Left ventricle myocardium superior (tissue), 1 donor: ENCODE measurements around the gene KCNQ1OT1. TPM values are rescaled to one million over a fixed set of nuclear protein-coding genes. Genes with fewer than 3 reads are reported as not detected.
A peak's percentile ranks its signal among the peaks of the same experiment; 100 is the strongest.

Experiments used
- ATAC-seq: fragments of 200-7000 bp; cut with Tn5 transposase; one replicate; pipeline ENCODE4 v1.9.1; 2020; ENCODE audit warnings: mild to moderate bottlenecking, moderate library complexity
- DNase-seq: peaks from one replicate; pipeline ENCODE4 v3.0.0-alpha.2; 2020
- intact Hi-C: fragments of 100-400 bp; cut with micrococcal nuclease; formaldehyde crosslinking; loops from one replicate; pipeline ENCODE4 v1.11.0; 2022
- total RNA-seq: library from RNA; stranded (reverse); fragmentation: NEBNext Ultra II Directional; extraction: Animal tissue kit (Norgen Biotek cat#: 25700); gene quantifications from one replicate; pipeline ENCODE4 v1.2.1, GENCODE V29; 2021
- donor health status: DM: no; HTN: yes; CAD: no; lungs with severe emphysema.

The KCNQ1OT1 gene
- total RNA-seq, 1 donor from 2014 or later, result 0.35 TPM

DNA sequence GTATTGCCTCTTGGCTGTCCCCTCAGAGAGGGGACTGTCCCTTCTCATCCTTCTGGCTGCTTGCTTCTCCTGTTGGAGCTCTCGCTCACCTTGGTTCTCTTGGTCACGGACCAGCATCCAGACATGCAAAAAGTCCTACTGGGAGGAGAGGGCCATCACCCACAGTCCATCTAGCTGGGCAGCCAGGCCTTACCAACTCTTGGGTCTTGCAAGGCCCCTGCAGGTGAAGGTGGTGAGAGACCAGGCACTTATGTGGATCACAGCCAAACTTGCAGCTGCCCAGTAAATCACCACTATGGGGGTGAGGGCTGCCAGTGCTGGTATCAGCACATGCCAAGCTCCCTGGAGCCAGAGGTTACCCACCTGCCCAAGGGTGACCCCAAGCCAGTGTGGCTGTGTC, 36.3 kb downstream of the KCNQ1OT1 start:
- intact Hi-C loops, result no loop called here
- ATAC-seq (no peak), DNase-seq (no peak)

DNA sequence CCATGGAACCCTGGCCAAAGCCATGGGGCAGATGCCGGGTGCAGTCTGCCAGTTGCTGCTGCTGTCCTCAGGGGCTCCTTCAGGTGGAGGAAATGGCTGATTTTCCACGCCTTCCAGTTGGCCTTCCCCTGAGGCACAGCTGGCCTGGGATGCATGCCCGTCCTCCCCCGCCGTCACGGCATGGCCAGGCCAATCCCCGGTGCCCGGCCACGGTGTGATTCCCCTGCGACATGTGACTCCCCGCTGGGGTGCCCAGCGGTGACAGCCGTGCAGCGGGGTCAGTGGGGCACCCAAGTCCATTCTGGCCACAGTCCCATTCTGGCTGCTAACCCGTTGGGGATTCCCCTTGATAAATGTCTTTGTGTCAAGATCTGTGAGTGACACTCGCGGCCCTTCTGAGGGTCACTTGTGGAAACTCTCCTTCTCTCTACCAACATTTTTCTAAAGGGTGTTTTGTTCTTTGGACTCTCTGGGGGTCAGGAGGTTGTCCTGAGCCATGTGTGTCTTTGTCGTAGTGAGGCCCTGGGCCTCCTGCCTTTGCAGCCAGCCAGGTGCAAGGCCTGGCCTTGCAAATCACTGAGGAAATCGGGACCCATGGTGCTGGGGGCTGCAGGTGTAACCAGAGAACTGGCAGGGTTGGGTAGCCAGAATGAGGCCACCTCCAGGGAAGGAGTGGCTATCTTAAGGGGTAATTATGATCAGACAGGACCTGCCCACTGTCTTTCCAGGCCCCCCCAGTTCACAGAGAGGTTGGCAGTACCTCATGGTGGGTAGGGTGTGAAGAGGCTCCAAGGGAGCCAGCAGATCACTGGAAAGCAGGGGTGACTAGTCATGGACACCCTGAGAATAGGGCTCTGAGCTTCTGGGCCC, 37.1 kb downstream of the KCNQ1OT1 start:
- intact Hi-C loops, result no loop called here
- ATAC-seq, result no peak
- no peak for DNase-seq

DNA sequence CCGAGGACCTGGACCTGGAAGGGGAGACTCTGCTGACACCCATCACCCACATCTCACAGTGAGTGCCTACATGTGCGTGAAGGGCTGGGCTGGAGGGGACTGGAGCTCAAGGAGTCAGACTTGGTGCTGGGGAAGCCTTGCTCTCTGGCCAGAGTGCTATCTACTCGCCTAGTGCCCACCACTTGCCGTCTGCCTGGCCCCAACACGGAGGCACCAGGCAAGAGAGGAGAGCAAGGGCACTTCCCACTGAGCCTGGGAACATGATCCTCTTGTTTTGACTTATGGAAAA, 37.8 kb downstream of the KCNQ1OT1 start:
- intact Hi-C loops, result no loop called here
- DNase-seq, result no peak
- no peak for ATAC-seq

DNA sequence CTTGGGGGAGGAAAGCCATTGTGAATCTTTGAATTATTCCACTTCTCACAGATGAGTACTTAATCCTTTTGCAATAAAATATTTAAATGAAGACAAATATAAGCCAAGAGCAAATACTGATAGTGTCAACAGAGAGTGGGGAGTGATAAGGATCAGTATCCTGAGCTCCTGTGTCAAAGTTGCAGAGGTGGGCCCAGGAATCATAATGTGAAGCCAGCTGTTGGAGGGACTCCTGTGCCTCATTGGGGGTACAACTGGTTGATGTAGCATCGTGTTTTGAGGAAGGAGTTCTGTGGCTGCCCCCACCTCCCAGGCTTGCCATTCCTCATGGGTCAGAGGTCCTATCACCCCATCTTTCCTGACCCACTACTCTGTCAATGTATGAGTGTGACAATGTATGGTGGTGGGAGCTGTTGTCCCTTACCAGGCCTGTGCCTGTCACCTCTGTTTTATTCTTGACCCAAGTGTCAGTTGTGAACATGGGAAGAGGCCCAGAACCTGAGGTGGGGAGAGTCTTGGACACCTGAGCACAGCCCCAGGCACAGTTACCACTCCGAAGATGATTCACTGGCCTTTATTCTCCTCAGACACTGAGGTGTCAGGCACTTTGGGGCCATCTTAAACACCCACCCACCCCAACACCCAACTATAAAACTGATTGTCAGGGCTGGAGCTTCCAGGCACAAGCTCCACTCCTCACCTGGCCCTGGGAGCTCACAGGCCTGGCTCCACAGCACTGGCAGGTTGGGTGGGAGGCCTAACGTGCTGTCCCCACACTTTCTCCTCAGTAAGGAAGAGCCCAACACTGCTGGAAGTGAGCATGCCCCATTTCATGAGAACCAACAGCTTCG, 38.4 kb downstream of the KCNQ1OT1 start:
- intact Hi-C loops, result no loop called here
- DNase-seq (no peak), ATAC-seq (no peak)

DNA sequence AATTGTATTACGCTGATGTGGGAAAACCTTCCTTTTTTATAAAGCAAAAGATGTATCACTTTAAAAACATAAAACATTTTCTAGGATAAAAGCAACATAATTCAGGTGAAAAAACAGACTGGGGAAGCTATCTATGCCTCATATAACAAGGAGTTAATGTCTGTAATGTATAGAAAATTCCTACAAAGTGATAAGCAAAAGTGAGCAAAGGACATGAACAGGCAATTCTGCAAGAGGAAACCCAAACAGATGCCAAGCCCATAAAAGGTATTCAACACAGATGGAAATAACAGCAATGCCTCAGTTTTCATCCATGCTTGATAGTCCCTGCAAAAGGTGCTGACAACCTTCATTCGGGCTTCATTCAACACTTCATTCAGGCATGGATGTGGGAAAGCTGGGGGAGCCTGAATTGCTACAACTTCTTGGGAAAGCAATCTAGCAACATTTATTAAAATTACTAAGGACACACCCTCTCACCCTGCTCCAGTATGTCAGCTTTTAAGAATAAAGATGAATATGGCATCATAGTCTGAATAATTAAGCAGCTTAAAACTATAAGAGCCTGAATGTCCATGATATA, 39.3 kb downstream of the KCNQ1OT1 start:
- intact Hi-C loops, result no loop called here
- no peak for ATAC-seq
- DNase-seq, result no peak

DNA sequence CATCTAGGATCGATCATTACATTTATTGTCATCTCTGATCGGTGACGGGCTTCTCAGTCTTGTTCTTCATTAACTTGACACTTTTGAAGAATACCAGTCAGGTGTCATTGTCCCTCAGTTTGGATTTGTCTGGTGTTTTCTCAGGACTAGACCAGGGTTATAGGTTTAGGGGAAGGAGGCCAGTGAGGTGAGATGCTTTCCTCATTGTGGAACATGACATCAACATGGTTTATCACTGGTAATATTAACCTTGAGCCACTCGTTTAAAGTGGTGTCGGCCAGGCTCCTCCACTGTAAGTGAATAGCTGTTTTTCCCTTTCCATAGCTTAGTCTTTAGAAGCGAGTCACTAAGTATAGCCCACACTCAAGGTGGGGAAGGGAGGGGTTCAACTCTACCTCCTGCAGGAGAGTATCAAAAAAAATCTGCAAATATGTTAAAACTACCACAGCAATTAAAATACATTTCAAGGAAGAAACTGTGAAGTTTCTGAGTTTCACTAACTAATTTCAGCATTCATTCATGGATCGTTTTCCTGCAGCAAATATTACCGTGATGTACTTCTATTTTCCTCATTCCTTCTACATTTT, 42.0 kb downstream of the KCNQ1OT1 start:
- no peak for DNase-seq
- intact Hi-C loops, result no loop called here
- ATAC-seq, result peak; percentile 54

DNA sequence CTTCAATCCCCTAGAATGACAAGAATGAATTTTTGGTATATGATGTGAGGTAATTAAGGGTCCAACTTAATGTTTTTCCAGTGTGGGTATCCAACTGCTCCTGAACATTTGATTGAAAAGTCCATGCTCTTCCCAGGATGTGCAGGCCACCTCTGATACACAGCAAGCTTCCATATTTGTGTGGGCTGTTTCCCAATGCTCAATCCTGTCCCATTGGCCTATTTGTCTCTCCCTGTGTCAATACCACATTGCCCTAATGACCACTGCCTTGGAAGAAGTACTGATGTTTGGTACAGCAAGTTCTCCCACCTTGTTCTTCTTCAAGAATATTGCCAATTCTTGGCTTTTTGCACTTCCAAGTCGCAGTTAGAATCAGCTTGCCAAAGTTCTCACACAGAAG, 42.9 kb downstream of the KCNQ1OT1 start:
- DNase-seq (no peak), ATAC-seq (no peak)
- intact Hi-C loops, result no loop called here

DNA sequence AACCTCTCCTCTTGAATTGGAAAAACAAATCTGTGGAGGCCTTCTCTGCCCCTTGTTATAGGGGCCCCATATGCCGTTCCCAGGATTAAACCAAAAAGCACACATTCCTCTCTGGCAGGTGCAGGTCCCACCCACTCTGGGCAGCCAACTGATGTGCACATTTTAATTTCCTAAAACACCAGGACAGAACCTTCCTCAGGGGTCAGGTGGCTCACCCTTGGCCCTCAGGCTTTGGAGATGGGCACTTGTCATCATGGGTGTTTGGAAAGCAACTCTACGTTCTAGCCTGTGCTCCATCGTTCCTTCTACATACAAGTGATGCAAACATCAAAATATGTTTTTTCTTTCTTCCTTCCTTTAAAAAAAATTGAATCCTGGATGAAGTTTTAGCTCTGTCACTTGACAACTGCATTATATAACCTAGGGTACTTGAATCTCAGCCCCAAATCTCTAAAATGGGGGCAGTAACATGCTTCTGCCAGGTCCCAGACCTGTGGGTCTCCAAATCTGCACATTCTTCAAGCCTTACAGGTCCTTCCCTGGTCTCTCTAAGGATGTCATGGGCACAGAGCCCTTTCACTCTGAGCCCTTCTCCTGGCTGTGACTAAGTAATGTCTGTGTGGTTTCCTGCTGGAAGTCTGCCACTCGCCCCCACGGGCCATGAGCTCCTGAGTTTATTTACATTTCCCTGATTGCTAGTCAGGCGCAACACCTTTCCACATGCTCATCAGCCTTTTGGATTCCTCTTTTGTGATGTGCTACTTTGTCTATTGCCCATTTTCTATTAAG, 43.8 kb downstream of the KCNQ1OT1 start:
- ATAC-seq, result no peak
- intact Hi-C loops, result no loop called here
- no peak for DNase-seq

DNA sequence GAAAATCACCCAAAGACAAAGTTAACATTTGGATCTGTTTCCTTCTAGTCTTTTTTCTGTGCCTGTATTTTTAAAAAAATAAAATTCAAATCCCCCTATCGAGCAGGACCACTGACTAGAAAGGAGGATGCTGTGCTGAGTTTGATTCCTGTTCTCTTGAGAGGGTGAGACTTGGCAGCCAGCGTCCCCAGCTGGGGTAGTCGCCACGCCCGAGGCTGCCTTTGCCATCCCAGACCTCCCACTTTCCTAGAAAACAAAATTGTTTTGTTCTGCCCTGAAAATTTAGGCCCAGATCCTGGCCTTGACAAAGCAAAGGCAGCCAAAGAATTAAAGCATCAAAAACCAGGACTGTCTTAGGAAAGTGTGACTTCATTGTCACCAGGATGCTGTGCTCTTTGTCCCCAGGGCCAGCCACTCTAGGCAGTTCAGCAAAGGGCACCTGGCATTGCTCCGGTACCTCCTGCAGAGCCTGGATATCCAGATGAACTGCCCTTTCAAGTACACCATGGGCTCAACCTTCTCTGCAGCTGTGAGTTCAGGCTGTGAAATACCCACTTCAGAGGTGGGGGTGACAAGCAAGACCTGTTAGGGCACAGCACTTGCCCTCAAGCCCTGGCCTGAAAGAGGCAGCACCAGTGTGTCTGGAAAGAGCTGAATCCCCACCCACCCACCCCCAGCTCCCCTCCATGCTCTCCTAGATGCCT, 44.6 kb downstream of the KCNQ1OT1 start:
- intact Hi-C loops, result no loop called here
- DNase-seq (no peak), ATAC-seq (no peak)

DNA sequence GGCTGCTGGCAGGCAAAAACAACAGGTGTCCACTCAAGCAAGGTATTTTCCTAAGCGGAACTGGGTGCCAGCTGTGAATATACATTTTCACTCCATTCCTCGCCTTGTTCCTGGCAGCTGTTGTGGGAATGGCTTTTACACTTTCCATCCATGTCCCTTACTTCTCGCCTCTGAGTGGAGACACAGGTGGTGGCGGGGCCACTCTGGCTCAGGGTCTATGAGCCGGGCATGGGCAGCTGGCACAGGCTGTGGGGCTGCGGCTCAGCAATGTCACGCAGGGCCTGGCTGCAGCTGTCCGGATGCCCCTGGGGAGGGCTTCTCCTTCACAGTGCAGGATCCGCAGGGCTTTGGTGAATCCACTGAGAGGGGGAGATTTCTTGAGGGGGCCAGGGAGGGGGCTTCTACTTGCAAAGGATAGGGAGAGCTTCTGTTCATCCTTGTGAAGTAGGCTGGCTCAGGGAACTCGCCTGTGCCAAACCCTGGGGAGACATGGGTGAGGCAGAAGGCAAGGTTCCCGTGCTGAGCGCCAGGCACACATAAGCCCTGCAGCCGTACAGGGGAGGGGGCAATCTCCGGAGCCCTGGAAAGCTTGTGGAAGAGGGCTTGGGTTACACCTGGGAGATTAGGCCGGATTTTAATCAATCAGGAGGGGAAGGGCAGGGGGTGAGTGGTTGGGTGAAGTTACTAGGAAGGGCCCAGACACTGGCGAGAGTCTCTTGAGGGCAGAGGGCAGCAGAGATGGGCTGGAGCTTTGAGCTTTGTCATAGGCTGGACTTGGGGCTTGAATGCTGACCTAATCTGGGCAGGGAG, 45.7 kb downstream of the KCNQ1OT1 start:
- DNase-seq, result no peak
- intact Hi-C loops, result no loop called here
- no peak for ATAC-seq

DNA sequence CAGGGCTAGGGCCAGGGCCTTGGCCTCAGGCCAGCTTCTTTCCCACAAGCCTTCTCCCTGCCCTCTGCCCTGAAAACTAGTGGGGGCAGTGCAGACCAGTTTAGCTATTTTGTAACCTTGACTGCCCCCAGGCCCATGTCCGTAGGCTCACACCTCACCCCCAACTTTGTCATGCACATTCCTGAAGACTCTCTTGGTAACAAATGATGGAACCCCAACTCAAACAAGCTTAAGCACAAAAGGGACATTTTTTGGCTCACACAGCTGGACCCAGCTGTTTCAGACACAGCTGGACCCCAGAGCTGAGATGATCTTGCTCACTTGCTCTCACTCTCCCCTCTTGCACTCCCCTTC, 46.6 kb downstream of the KCNQ1OT1 start:
- ATAC-seq (peak; percentile 60), DNase-seq (peak; percentile 46)
- intact Hi-C loops, result no loop called here

DNA sequence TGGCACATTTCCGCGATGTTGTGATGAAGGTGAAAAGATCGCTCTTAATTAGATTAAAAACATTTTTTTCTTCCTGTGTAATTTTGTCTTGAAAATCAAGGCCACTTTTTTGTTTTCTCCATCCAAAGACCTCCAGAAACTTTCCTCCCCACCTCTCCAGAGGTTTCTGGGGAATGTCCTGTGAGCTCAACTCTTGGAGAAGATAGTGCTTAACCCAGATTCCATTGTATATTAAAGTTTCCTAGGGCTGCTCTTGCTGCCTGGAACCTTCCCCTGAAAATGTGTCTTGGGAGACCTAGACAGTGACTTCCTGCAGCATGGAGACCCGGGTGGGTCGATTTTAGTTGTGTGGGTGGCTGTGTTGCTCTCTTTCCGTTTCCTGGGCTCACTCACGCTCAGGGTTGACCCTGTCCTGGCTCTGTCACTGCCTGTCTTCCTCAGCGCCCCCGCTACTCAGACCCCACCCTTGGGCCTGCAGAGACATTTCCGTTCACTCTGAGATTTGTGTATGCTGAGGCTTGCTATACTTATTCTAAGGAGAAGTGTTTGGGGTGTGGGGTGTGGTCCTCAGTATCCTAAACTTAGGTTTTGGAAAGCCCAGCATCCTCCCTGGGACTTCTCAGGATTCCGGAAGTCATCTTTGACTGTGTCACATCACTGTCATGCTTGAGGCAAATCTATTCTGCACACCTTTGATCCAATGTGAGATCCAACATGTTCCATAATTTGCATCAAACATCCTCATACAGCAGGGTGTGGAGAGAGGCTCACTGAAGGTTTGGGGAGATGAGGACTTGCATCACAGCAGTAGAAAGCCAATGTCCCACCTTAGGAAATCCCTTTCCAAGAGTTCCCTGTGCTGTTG, 47.2 kb downstream of the KCNQ1OT1 start:
- intact Hi-C loops, result no loop called here
- no peak for DNase-seq
- peak; percentile 53 for ATAC-seq

DNA sequence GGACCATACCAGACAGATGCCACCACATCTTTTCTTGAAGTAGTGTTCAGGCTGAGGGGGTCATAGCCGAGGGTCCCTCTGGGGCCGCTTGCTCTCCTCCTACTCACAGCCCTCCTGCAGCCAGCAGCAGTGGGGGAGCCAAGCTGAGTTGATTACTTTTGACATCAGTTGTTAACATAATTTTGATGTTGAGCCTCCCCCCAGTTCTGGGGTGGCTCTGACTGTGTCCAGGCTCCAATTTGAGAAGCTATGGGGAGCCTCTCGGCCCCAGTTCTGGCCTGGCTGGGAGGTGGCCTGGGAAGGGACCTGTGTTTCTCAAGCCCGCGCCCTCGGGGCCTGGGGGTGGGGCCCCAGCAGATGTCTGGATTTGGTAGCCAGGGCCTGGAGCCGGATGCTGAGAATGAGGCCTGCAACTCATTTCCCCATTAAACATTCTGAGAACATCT, 47.9 kb downstream of the KCNQ1OT1 start:
- ATAC-seq (peak; percentile 72), DNase-seq (peak; percentile 60)
- intact Hi-C loops, result no loop called here

DNA sequence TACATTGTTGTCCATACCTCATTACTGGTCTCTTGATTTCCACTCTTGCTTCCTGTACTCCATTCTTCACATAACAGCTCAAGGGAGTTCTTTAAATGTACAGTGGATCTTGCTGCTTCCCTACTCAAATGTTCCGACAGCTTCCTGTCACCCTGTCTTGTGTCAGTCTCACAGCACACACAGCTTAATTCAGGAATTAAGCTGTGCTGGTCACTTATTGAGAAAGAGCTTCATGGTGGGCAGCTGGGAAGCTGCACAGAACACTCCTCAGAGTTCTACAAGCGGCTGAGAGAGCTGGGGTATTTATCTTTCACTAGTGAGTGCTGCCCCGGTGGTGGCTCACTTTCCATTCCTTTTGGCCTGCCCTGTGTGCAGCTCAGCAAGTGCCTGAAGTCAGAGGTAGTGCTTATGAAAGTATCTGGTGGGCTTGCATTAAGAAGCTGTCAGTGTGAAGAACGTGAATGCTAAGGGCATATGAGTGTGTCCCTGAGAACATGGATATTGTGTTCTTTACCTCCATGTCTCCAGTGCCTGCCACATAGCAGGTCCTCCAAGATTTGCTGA, 48.7 kb downstream of the KCNQ1OT1 start:
- ATAC-seq (no peak), DNase-seq (no peak)
- intact Hi-C loops, result no loop called here

DNA sequence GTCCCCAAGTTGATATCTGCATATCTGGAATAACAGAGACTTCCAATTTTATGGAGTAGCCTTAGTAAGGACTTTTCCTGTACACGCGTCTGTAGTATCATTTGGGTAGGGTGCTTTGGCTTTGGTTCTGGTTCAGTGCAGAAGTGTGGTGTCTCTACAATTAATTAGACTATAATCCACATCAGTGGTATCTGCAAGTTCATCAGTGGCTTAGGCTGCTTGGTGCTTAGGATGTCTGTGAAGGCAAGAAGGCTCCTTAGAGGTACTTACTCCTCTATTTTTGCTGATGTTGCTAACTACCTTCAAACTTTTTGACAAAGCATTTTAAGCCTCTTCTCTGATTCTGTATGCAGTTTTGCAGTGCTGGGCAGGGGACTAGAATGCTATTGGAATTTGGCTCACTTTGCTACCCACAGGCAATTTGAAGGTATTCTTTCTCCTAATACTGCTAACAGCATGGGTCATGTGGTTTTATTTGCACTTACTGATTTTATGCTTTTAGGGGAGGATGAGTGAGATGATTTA, 49.4 kb downstream of the KCNQ1OT1 start:
- ATAC-seq (no peak), DNase-seq (no peak)
- intact Hi-C loops, result no loop called here

DNA sequence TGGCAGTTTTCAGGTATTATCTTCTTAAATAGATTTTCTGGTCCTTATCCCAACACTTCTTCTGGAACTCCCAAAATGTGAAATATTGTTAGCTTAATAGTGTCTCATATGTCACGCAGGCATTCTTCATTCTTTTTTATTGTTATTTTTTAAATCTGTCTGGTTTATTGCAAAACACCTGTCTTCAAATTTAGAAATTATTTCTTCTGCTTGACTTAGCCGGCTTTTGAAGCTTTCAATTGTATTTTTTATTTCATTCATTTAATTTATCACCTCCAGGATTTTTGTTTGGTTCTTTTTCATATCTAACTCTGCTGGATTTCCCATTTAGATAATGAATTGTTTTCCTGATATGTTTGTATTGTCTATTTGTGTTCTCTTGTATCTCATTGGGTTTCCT, 49.9 kb downstream of the KCNQ1OT1 start:
- intact Hi-C loops, result no loop called here
- DNase-seq, result no peak
- ATAC-seq, result no peak
